KMS-11 (cell line): ENCODE data around the gene MFSD1.

Experiments
- H2AFZ ChIP-seq: fragments of 200-600 bp; sonication (generic); 2 replicates; pipeline ENCODE4 v1.6.1; 2016; ENCODE audit warnings: antibody characterized with exemption, mixed run types, low read depth
- H3K27ac ChIP-seq: fragments of 200-600 bp; sonication (generic); 2 replicates; pipeline ENCODE4 v1.6.1; 2016; ENCODE audit warnings: mild to moderate bottlenecking, mixed run types
- H3K27me3 ChIP-seq: fragments of 200-600 bp; sonication (generic); 2 replicates; pipeline ENCODE4 v1.6.1; 2017; ENCODE audit warnings: mild to moderate bottlenecking, low read depth, mixed run types, moderate library complexity; ENCODE audit not compliant: insufficient read depth
- H3K36me3 ChIP-seq: fragments of 200-600 bp; sonication (generic); 2 replicates; pipeline ENCODE4 v1.6.1; 2017; ENCODE audit warnings: mild to moderate bottlenecking, mixed run types; ENCODE audit not compliant: insufficient read depth
- H3K4me1 ChIP-seq: fragments of 200-600 bp; sonication (generic); 2 replicates; pipeline ENCODE4 v1.6.1; 2016; ENCODE audit warnings: mild to moderate bottlenecking, low read depth, mixed run types; ENCODE audit not compliant: poor library complexity, severe bottlenecking
- H3K4me2 ChIP-seq: fragments of 200-600 bp; sonication (generic); 2 replicates; pipeline ENCODE4 v1.7.0; 2016; ENCODE audit warnings: mild to moderate bottlenecking, mixed run types
- H3K4me3 ChIP-seq: fragments of 200-600 bp; sonication (generic); IDR thresholded peaks from 2 replicates; pipeline ENCODE4 v1.6.1; 2017; ENCODE audit warnings: low read depth, low read length, mixed read lengths; ENCODE audit not compliant: insufficient read depth
- H3K79me2 ChIP-seq: fragments of 200-600 bp; sonication (generic); 2 replicates; pipeline ENCODE4 v1.6.1; 2016; ENCODE audit warnings: low read depth, mixed run types; ENCODE audit not compliant: insufficient read depth
- H3K9ac ChIP-seq: fragments of 200-600 bp; sonication (generic); 2 replicates; pipeline ENCODE4 v1.6.1; 2016; ENCODE audit warnings: mild to moderate bottlenecking, mixed run types
- H4K20me1 ChIP-seq: fragments of 200-600 bp; sonication (generic); 2 replicates; pipeline ENCODE4 v1.6.1; 2016; ENCODE audit warnings: mild to moderate bottlenecking, mixed run types; ENCODE audit not compliant: insufficient read depth
- CTCF ChIP-seq: fragments of 200-600 bp; sonication (generic); conservative IDR thresholded peaks from 2 replicates; pipeline ENCODE4 v1.6.1; 2017; ENCODE audit warnings: low read depth, mild to moderate bottlenecking, antibody characterized with exemption, low read length, moderate library complexity, mixed read lengths

Gene MFSD1

GRCh38 chr3:158794936-158795518 is 6.8 kb upstream of the MFSD1 start:
- Histone ChIP-seq H2AFZ (no peak overlapping the region), H3K4me3 (no peak overlapping the region), H3K9ac (no peak overlapping the region), H3K79me2 (no peaks in the 10 kb centered on the region), H3K27me3 (no peaks in the 10 kb centered on the region), H4K20me1 (no peaks in the 10 kb centered on the region), H3K36me3 (no peaks in the 10 kb centered on the region), H3K4me1 (peaks cover 22% of the 10 kb centered on the region), H3K4me2 (no peak overlapping the region), H3K27ac (no peak overlapping the region)
- peak; percentile 80 for TF ChIP-seq CTCF

- Histone ChIP-seq H3K36me3 (no peaks in the 10 kb centered on the region), H3K79me2 (peaks cover 27% of the 10 kb centered on the region), H3K4me1 (peaks cover 23% of the 10 kb centered on the region), H3K4me3 (peak overlapping the region; percentile 94), H4K20me1 (no peaks in the 10 kb centered on the region), H3K9ac (peak overlapping the region; percentile 64), H3K27ac (0 out of 2 replicates have a peak overlapping the region, but pooled peaks have one; percentile 44), H2AFZ (peak overlapping the region; percentile 98), H3K27me3 (no peaks in the 10 kb centered on the region), H3K4me2 (peak overlapping the region; percentile 75)
- no peak for TF ChIP-seq CTCF
These were observed 653 bp upstream of the MFSD1 start for GRCh38 chr3:158801201-158801600.

GRCh38 chr3:158802409-158803268 is 785 bp downstream of the MFSD1 start:
- H3K27me3 ChIP-seq = no peaks in the 10 kb centered on the region
- peaks cover 36% of the 10 kb centered on the region for H3K79me2 ChIP-seq
- H3K4me3 ChIP-seq = peak overlapping the region; percentile 94
- H2AFZ ChIP-seq = peak overlapping the region; percentile 98
- no peaks in the 10 kb centered on the region for H4K20me1 ChIP-seq
- H3K9ac ChIP-seq = peak overlapping the region; percentile 64
- H3K36me3 ChIP-seq = no peaks in the 10 kb centered on the region
- H3K4me2 ChIP-seq = peak overlapping the region; percentile 75
- H3K27ac ChIP-seq = peak overlapping the region; percentile 44; the same call in 1 of the 2 replicates
- H3K4me1 ChIP-seq = peaks cover 35% of the 10 kb centered on the region
- TF ChIP-seq CTCF = no peak

- Histone ChIP-seq H3K9ac (no peak overlapping the region), H3K79me2 (peaks cover 36% of the 10 kb centered on the region), H3K4me2 (no peak overlapping the region), H2AFZ (no peak overlapping the region), H3K4me3 (no peak overlapping the region), H4K20me1 (no peaks in the 10 kb centered on the region), H3K27ac (no peak overlapping the region), H3K4me1 (peaks cover 53% of the 10 kb centered on the region), H3K36me3 (no peaks in the 10 kb centered on the region), H3K27me3 (no peaks in the 10 kb centered on the region)
- no peak for TF ChIP-seq CTCF
These were observed 2.6 kb downstream of the MFSD1 start for GRCh38 chr3:158804441-158804840.
